IPS DF 19.7 (cell line): Measurements from ENCODE around the gene BCORL1.

Experiments
- DNase-seq: peaks from one replicate; pipeline ENCODE4 v3.0.0-alpha.2; 2013; ENCODE audit warnings: low read depth, low spot score

Gene BCORL1, protein sequence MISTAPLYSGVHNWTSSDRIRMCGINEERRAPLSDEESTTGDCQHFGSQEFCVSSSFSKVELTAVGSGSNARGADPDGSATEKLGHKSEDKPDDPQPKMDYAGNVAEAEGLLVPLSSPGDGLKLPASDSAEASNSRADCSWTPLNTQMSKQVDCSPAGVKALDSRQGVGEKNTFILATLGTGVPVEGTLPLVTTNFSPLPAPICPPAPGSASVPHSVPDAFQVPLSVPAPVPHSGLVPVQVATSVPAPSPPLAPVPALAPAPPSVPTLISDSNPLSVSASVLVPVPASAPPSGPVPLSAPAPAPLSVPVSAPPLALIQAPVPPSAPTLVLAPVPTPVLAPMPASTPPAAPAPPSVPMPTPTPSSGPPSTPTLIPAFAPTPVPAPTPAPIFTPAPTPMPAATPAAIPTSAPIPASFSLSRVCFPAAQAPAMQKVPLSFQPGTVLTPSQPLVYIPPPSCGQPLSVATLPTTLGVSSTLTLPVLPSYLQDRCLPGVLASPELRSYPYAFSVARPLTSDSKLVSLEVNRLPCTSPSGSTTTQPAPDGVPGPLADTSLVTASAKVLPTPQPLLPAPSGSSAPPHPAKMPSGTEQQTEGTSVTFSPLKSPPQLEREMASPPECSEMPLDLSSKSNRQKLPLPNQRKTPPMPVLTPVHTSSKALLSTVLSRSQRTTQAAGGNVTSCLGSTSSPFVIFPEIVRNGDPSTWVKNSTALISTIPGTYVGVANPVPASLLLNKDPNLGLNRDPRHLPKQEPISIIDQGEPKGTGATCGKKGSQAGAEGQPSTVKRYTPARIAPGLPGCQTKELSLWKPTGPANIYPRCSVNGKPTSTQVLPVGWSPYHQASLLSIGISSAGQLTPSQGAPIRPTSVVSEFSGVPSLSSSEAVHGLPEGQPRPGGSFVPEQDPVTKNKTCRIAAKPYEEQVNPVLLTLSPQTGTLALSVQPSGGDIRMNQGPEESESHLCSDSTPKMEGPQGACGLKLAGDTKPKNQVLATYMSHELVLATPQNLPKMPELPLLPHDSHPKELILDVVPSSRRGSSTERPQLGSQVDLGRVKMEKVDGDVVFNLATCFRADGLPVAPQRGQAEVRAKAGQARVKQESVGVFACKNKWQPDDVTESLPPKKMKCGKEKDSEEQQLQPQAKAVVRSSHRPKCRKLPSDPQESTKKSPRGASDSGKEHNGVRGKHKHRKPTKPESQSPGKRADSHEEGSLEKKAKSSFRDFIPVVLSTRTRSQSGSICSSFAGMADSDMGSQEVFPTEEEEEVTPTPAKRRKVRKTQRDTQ (N-terminal part only)

DNA sequence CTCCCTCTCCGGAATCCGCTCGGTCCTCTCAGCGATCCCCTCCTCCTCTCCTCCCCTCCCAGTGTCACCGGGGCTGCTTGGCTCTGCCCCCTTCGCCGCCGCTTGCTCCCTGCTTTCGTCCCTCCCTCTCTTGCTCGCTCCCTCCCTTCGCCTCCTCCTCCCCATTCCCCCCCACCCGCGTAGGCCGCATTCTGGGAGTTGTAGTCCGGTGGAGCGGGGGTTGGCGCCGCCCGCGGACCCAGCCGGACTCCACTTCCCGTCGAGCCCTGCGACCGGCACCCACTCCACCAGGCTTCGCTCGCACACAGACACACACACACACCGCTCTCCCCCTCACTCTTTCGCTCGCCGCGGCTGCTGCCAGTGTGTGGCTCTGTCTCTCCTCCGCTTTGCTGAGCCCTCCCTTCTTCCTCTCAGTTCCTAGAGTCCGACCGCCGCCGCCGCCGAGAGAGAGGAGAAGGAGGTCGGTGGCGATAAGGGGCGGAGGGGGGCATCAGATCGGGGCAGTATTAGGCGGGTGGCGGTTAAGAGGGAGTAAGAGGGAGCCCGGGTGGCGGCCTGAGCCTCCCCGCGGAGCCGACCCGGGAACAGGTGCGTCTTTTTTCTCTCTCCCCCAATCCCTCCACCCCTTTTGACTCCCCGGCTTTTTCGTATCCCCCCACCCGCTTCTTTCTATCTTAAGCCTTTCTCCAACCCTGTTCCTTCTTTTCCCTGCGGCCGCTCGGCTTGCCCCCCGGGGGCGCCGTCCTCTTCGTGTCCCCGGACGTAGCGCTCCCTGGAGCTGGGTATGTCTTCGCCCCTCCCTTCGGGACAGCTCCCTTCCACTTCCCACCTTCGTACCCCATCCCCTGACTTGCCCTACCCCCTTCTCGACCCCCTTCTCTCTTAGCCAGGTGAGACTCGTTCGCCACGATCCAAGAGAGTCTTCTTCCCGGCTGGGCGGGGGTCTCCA lies at the start of gene BCORL1:
Gene BCORL1, plus strand, starts transcription at position 336 of the 952 bp plus-strand sequence. CDS start 22,597 bp downstream, outside the sequence.
- DNase-seq, result peak; percentile 68

DNA sequence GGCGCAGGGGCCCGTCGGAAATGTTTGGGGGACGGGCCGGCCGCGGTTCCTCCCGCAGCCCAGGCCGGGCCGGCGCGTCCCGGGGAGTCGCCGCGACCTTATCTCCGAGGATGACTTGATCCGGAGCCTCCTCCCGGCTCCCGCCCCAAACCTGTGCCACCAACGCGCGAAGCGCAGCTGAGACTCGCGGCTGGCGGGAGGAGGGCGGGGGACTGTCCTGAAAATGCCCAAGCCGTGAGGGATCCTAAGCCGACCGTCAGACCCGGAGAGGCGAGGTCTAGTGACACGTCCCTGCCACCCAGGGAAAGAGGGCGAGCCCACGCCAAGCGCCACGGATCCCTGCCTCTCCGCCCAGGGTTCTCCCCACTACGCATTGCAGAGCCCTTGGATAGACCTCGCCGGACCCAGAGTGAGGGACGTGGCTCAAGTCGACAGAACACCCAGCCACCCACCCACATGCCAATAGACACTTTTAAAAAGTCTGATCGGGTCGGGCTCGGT lies 49.6 kb upstream of the BCORL1 start:
- DNase-seq, result no peak

DNA sequence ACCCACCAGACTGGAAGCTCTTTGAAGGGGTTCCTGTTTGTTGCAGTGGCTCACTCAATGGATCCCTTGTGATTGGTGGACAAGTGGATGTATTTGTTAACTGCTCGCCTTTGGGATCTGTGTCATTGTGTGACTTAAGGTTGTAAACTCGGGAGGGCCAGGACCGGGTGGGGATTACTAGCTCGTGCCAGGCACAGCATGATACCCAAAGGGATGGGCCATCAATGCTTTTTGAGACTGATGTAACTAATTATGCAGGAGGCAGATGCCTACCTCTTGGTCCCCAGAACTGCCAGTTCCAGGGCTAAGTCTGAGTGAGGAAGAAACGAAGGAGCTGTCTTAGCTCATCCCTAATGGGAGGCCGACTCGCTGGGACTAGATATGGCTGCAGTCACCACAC lies 48.7 kb upstream of the BCORL1 start:
- DNase-seq, result no peak

DNA sequence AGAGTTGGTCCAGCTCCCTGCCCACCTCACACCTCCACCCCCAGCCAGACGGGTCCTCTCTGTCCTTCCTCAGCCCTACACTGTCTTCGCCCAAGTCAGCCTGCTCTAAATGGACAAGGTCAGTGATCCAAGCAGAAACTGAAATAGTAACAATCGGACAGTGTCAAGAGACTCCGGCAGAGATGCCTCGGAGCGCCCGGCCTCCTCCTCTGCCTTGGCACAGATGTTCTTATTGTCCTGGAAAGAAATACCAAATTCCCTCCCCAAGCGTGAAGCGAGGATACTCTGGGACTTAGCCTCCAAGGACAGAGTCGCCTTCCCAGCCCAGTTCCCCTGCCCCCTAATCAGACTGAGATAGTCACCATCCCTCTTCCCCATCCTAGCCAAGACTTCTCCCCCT lies 48.0 kb upstream of the BCORL1 start:
- DNase-seq, result no peak

DNA sequence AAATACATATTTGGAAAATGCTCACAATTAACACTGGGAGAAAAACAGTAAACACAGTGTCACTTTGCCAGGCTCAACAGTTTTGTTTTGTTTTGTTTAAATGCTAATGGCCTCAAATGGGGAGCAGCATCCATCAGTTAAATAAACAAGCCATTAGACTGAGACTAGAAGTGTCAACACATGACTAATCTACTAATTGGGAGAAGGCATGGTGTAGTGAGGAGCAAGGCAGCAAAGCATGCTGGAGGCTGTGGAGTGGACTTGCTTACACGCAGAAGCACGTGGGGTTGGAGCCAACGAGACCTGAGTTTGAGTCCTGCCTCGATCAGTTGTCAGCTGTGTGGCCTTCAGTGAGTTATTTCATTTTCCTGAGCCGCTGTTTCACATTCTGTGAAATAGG lies 47.5 kb upstream of the BCORL1 start:
- DNase-seq, result no peak

DNA sequence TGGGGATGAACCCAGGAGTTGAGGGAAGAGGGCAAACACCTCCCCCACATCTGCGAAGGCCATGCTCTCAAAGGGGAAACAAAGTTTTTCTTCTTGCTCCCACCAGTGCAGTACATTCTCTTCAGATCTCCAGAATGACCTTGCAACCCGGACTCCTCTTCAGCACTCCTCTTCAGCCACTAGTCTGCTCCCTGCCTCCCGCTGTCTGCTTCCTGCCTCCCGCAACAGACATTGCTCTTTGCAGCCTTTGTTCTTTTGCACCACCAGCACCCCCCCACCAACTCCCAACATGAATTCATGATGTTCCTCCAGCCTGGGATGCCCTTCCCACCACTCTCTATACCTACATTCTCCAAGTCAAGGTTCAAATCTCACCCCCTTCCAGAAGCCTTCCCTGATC lies 44.4 kb upstream of the BCORL1 start:
- DNase-seq, result no peak

DNA sequence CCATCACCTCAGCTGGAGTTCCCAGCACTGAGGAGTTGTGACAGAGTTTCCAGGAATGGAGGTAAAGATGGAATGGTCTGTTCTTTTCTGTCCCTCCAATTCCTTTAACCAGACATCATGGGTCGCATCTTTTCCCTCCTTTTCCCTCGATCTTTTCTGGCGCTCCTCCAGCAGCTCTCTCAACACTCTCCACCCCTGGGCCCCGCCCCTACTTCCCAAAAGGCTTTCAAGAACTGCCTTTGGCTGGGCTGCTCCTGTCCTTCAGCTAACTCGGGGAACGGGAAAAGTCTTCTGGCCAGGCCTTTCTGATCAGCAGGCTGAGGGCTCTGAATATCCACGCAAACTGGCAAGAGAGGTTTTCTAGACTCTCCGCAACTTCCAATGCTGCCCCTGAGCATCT lies 42.4 kb upstream of the BCORL1 start:
- no peak for DNase-seq

DNA sequence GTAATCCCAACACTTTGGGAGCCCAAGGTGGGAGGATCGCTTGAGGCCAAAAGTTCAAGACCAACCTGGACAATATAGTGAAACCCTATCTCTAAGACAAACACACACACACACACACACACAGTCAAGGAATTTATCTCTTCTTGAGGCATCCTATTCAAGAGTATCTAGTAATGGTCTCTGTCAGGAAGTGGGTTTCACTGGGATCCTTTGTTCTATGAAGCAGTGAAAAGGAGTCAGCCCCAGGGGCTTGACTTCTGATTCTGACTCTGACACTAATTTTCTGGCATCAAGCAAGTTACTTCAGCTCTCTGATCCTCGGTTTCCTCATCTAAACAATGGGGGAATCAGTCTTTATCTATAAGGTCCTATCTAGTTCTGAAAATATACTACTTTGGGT lies 41.7 kb upstream of the BCORL1 start:
- DNase-seq, result no peak

DNA sequence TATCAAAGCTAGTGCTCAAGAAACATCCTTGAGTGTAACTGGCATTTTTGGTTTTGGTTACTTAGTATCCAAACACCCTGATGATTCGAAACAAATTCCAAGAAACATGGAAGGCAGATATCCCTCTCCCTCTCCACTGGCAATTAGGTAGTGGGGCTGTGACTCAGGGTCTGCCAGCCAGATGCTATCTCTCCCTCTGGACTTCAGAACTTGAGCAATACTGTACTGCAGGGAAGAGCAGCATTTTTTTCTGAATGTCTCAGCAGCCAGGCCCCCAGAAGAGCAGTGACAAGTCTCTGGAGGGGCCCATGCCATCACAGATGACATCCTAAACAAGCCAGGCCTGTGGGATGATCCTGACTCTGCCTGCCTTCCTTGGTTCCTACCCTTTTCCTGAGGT lies 37.3 kb upstream of the BCORL1 start:
- no peak for DNase-seq

DNA sequence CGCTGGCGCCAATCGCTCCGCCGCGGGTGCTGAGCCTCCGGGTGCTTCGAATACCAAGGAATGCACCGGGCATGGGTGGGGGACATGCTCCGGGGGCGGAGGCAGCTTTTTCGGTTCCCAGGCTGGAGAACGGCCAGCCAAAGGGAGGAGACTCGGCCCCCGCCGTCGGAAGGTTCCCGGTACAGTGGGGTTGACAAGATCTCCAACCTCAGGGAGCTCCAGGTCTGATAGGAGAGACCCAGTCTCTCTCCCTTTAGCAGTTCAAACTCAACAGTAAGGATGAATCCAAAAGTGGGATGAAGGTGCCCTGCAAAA lies 29.1 kb upstream of the BCORL1 start:
- no peak for DNase-seq

DNA sequence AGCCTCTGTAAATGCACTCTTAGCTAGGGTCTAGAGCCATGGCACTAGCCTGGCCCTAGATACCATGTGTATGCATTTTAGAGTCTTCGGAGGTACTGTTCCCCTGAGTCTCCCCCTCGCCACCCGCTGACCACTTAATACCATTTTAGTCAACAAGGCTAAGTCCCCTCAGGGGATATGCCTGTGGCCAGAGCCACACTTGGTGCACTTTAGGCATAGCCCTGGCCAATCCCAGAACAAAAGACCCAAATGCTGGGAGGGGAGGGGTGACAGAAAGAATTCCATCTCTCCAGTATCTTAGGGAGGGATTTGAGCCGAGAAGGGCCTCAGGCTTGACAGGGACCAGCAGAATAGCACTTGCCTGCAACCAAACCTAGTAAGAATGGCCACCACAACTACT lies 28.6 kb upstream of the BCORL1 start:
- no peak for DNase-seq

DNA sequence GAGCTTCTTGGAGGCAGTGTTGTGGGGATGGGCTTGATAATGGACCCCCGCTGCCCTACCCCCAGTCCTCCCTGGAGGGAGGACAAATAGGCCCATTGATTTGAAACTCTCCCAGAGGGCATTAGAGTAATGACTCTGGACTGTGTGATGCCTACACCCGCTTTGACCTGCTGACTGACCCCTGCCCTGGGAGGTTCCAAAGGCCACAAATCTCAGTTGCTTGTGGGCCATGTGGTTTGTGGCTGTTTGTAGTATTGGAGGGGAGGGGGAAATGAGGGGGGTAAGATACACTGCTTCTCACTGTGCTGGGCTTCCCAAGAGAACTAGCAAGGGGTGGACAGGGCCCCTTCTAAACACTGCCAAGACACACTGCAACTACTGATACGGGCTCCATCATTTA lies 27.6 kb upstream of the BCORL1 start:
- DNase-seq, result no peak

DNA sequence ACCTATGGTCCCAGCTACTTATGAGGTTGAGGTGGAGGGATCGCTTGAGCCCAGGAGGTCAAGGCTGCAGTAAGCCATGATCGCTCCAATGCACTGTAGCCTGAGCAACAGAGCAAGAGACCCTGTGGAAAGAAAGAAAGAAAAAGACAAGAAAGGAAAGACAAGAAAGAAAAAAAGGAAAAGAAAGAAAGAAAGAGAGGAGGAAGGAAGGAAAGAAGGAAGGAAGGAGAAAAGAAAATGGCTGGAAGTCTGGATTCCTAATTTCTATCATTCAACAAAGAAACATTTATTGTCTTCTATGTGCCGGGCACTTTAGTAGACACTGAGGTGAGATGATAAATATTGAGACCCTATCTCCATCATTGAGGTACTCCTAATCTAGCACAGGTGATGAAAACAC lies 26.8 kb upstream of the BCORL1 start:
- no peak for DNase-seq

DNA sequence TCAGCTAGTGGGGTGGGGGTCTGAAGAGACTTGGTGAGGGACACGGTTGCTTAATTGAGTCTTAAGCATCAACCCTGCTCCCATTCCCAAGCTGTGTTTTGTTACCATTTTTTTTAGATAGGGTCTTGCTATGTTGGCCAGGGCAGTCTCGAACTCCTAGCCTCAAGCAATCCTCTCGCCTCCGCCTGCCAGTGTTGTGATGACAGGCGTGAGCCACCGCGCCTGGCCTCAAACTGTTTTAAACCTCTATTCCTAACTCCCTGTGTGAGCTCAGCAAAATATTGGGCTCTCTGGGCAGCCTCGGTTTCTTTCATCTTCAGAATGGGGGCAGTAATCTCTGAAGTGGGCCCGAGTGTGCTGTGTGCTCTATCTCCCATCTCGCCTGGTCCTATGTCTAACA lies 26.3 kb upstream of the BCORL1 start:
- DNase-seq, result no peak

DNA sequence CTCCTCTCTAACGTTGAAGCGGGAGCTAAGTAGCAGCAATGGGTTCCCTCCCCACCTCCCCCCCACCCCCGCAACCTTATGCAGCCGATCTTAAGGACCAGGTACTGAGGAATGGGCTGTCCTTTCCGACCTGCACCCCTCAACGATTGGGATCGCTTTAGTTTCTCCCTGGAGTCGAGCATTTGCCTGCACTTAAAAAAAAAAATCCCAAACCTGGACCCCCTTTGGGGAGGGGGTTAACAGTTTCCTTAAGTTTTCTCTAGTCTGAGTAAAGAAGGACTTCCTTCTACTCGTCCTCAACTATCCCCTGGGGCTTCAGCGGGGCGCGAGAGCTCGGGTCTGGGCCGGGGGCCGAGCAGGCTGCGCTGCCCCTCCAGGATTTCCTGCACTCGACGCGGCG lies 25.7 kb upstream of the BCORL1 start:
- DNase-seq, result no peak

DNA sequence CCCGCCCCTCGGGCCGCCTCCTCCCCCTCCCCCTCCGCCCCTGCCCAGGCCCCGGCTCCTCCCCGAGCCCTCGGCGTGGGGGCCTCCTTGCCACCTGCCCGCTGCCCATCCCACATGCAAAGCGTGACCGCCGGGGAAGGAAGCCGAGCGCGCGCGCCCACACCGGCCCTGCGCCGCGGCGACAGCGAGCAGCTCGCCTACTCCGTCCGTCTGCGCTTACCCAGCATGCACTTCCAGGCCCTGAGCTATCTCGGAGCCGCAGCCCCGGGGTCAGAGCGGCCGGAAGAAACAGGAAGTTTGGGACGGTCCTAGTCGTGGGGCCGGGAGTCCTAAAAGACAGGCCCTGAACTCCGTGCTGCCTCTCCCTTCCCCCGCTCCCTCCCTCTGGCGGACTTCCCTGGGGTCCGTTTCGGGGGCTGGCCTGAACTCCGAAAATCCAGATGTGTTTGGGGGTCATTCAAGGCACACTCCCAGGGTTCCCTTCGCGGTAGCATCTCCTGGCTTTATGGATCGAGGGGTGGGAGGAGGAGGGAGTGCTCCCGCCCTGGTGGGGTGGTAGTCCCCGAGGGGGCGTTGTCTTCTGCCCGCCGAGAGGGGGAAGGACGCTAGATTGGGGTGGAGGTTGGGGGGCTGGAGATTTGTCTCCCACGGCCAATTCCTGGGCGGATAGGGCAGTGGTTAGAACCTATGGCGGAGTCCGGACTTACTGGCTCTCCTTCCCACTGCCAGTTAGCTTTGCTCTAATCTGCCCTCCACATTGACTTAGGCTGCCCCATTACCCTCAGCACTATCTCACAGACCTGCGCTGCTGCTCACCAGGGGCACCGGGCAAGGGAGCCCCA lies 25.0 kb upstream of the BCORL1 start:
- DNase-seq, result no peak

DNA sequence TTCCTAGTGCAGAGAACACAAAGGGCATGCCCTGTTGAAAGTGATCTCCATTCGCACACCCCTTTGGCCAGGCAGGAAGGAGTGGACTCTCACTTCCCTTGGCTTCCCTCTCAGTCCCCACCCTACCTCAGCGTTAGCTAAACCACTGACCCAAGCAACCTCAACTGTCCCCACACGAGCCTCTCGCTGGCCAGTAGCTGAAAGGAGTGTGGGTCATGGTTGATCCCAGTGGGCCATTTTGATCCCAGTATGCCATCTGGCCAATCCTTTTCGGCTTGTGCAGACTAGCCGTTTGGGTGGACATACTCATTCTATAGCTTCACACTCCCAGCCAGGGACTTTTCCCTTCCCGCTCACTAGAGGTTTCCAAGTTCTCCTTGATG lies 24.4 kb upstream of the BCORL1 start:
- DNase-seq, result no peak

DNA sequence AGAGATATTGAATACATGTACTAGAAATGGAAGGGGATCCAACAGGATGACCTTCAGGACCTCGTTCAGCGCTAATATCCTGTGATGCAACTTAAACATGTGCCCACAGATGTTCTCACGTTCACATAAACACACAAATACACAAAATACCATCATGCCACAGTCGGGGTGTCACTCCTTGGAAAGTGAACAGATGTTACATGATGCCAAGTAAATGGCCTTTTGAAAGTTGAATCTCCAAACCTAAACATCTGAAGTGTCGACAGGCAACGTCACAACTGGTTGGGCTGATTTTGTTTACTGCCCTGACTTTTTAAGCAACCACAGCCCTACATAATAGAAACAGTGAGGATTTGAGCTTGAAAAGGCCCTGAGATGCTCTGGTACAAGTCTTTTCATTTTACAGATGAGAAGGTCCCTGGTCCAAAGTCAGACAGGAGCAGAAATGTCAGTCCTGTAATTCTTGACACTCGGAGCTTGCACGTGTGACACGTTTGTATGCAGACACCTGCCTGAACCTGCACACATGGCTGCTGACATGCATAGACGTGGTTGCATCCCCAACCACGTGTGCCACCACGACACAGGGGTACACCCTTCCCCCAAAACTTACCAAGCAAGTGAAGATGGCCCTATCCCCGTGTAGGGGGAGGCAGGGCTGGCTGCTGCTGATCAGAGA lies 23.5 kb upstream of the BCORL1 start:
- no peak for DNase-seq

DNA sequence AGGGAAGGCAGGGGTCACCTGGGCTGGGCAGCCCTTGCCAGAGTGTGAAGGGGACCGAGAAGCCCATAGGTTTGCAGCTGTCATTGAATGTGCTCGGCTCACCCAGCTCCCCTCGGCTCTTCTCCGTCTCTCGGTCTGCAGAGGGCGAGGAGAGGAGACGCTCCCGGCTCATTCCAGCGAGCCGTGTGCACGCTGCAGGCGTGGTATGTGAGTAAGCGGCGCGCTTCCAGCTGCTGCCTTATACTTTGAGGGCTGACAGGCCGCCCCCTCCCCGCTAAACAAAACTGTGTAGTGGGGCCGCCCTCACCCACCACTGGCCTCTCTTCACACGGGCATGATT lies 23.0 kb upstream of the BCORL1 start:
- DNase-seq, result no peak
